Hematopoietic multipotent progenitor cell (in vitro differentiated cells): Measurements from ENCODE around the gene FNTB. TPM values are rescaled to one million over a fixed set of nuclear protein-coding genes. Genes with fewer than 3 reads are reported as not detected.
A peak's percentile ranks its signal among the peaks of the same experiment; 100 is the strongest.

Experiments
- DNase-seq, 3 donors: peaks; one replicate each; pipeline ENCODE4 v3.0.0-alpha.2; 2011 to 2015; ENCODE audit warnings: low read depth in 2 of 3, low spot score in 2 of 3
- total RNA-seq: library from RNA; depleted of rRNA; stranded (reverse); fragments of >200 nt; gene quantifications from one replicate; pipeline ENCODE4 v1.2.3, GENCODE V29; 2012

FNTB gene
- total RNA-seq, 1 donor: 6.7 TPM

DNA sequence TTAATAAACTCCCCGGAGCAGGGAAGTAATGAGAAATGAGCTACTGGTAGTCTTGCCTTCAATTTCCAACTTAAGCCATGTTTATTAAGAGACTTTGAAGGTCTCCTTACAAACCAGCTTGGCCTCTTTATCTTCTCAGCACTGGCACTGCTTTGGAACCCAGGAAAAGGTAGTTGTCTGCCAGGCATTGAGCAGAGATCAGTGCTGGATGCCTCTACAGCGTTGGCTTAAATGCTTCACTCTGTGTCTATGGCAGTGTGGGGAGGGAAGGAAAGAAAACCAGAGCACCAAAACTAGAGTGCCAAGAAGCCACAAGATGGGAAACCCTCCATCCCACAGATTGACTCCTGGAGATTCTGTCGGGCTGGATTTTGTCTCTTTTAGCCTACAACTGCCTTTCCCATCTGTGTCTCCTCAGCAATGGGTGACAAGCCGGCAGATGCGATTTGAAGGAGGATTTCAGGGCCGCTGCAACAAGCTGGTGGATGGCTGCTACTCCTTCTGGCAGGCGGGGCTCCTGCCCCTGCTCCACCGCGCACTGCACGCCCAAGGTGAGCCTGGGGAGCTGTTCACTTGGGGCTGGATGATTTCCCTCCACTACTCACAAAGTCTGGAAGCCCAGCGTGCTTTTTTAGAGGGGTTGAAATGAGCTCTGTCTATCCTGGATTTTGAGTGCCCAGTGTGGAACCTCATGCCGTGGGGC is 57.3 kb downstream of the FNTB start:
- DNase-seq: no peak

GRCh38 chr14:65044596-65044959 is 57.9 kb downstream of the FNTB start:
- DNase-seq: peak in 2 of 3 donors; percentile 91 to 95

GRCh38 chr14:65045006-65045405 is 58.3 kb downstream of the FNTB start:
- no peak for DNase-seq

DNA sequence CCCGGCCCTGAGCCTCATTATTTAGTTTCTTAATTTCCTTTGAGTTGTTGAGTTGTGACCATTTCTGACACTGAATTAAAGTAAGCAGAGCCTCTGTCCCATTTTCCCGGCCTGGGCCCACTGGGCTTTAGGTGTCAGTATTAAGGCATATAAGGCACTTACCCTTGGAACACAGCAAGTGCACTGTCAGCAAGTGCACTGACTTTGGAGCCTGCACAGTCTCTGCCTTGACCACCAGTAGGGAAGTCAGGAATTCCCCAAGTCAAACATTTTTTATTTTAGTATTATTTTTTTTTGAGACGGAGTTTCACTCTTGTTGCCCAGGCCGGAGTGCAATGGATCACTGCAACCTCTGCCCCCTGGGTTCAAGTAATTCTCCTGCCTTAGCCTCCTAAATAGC is 59.0 kb downstream of the FNTB start:
- no peak for DNase-seq

DNA sequence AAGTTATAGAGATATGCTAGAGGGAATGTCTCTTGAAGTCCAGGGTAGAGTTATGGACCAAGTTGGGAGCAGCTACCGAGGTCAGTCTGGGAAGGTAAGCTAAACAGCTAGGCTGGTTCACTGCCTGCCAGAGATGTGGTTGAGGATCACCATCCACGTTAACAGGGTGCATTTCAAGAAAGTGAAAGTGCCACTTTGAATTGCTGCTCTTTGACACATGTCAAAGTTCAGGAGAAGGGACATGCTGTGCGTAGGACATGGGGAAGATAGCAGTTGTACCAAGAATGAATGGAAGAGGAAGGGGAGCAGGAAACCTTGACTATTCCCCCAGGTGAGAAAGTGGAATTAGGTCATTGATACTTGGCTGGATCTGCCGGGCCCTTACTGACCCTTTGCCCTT is 66.1 kb downstream of the FNTB start:
- DNase-seq: no peak

DNA sequence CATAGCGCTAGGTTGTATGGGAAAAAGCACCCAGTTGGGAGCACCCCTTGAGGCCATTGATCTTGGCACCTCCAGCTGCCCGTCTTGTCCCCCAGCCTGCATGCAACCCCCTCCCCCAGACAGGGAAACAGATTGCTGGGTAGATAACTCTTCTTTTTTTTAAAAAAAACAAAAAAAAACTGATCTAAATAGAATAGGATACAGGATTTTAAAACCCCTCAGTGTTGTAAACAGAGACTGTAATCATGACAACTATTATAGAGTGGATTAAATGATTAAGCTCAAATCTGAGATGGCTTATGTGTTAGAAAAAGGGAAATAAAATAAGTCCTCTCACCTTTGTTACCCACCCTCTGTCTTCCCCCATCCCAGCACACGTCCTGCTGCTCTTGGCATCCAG is 66.8 kb downstream of the FNTB start:
- peak in 1 of 3 donors; percentile 50 for DNase-seq

DNA sequence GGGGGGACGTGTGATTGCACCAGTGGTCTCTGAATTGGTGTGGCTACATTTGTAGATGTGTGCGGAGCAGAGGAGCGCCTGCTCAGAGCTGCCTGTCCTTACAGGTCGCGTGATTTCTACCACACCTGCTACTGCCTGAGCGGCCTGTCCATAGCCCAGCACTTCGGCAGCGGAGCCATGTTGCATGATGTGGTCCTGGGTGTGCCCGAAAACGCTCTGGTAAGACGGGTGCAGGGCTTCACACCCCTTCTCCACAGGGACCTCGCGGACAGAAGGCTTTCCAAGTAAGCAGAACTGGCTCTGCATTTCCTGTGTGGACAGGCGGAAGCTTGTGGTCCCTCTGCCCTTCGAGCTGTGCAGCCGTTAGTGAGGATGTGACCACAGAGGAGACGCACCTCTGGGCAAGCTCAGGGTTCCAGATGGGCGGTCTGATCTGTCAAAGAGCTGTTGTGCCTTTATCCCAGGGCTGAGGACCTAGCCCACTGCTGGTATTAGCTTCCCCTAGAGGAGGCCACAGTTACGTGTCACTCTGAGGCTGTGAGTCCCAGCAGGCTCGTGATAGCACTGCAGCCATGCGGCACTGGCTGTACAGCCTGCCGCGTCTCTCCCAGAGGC is 67.9 kb downstream of the FNTB start:
- DNase-seq: peak in 2 of 3 donors; percentile 60 to 86

DNA sequence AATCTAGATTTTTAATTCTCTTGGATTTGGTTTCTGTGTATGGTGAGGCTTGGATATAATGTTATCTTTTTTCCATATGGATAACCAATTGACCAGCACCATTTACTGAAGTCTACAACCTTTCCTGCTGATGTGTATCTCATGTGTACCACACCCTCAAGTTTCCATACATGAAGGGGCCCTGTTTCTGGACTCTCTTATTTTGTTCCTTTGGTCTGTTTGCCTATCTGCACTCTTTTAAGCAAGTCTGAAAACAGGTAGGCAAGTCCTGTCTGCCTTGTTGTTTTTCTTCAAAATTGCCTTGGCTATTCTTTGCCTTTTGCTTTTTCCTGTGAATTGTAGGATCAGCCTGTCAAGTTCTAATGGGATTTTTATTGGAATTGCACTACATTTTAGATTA is 71.0 kb downstream of the FNTB start:
- DNase-seq: no peak

DNA sequence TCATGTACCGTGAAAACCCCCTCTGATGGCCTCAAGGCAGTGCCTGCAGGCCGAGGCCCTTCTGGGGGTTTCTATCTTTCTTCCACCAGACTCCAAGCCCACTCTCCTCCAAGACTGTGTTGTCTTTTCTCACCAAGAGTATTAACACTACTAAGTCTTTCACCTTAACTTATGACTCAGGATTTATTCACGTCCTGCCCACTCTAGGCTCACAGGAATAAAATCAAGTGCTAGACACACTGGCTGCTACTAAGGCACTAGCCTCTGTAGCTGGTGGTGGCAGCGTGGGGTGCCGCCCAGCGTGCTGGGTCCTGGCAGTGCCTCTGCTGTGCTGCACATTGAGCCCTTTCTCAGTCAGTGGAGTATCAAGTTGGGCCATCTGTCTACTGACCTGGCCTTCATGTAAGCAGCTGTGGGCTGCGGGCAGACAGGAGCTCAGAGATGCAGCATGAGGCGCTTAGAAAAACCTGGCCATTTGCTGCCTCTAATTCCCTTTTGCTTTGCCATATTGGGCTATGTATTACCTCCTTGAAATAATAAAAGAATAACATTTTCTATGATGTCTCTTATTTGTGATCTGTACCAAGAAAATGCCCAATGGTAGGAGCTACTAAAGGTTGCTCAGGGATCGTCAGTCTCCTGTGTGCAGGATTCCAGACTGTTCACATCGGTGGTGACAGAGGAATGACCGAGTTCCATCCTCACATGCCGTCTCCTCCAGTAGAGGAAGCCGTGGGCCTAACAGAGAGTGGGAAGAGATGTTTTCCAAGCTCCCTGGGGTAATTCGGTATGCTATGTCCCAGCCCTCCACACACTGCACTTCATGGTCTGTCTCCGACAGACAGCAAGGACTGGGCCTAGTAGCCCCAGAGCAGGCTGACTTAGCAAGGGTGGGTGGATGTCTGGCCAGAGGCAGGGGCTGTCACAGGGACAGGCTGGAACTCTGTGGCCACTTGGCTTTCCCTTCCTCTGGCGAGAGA is 75.7 kb downstream of the FNTB start:
- no peak for DNase-seq

DNA sequence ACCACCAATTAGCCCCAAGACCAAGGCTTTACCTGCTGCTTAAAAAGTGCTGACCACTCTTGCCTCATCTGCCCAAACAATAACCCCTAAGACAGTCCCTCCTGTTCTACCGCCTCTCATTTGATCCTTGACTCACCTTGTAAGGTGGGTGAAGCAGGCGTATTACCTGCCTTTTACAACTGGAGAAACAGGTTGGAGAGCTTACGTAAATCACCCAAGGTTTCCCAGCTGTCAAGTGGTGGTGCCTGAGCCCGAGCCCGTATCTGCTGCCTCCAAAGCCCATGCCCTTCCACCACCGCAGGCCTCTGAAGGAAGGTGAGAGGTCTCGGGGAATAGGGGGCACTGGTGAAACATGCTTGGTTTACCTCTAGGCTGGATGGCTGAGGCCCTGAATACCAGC is 79.0 kb downstream of the FNTB start:
- no peak for DNase-seq

DNA sequence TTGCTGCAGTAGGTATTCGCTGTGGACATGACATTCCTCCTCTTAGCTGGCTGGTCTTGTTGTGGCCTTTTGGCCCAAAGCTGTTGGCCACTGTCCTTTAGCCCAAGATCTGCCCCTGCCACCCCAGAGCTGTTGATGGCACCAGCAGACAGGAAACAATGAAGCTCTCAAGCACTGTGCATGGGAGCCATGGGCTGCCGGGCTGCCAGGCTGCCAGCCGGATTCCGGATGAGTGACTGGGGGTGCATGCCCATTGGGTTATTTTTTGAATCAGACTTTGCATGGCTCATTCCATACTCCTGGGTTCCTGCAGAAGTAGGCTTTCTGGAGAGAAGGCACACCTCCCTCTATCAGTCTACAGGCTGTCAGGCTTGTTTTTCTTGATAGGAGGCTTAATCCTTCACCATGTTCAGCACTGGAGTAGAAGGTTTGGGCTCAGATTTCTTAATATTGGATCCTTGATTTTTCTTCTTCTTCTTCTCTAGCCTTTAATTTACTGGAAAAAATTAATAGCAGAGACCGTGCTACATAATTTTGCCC is 83.2 kb downstream of the FNTB start:
- no peak for DNase-seq

- DNase-seq: no peak
Observed at GRCh38 chr14:65070471-65070976, 83.8 kb downstream of the FNTB start.

- no peak for DNase-seq
Observed at GRCh38 chr14:65071544-65071943, 84.8 kb downstream of the FNTB start.

- DNase-seq: no peak
Observed at GRCh38 chr14:65072256-65072655, 85.6 kb downstream of the FNTB start.

GRCh38 chr14:65072937-65073336 is 86.2 kb downstream of the FNTB start:
- DNase-seq: no peak

GRCh38 chr14:65073605-65074201 is 87.0 kb downstream of the FNTB start:
- DNase-seq: no peak

- peak in 1 of 3 donors; percentile 62 for DNase-seq
Observed at GRCh38 chr14:65074449-65075150, 87.9 kb downstream of the FNTB start.

- no peak for DNase-seq
Observed at GRCh38 chr14:65075628-65076325, 89.1 kb downstream of the FNTB start.

- no peak for DNase-seq
Observed at GRCh38 chr14:65077318-65077717, 90.6 kb downstream of the FNTB start.
